ENCODE results near the gene C5.
A peak's percentile ranks its signal among the peaks of the same experiment; 100 is the strongest.
"Not testable (repeated sequence)": the region's sequence is repeated elsewhere in the genome, so short reads cannot be mapped to it uniquely, and the experiment has no call there.

Gene C5

GRCh38 chr9:121048175-121048574 is 1.9 kb downstream of the C5 start:
- DNase-seq (ENCODE audit: low read depth): no peak

DNA sequence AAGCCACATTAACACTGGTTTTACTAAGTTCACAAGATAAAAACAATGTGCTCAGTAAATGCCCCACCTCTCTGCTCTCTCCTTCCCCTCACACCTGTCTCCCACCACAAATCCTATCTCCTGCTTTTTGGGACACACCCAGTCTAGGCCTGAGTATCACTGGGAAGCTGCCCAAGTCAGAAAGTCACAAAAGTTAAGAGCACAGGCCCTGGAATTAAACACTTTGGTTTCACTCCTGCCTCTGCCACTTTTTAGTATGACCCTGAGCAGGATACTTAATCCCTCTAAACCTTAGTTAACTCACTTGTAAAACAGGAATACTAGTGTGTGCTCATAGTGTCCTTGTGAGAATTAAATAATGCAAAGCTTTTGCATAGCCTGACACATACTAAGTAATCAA is 11.3 kb downstream of the C5 start:
- DNase-seq (ENCODE audit: low read depth): no peak

- DNase-seq (ENCODE audit: low read depth): no peak
Observed at GRCh38 chr9:121038362-121038761, 11.7 kb downstream of the C5 start.

DNA sequence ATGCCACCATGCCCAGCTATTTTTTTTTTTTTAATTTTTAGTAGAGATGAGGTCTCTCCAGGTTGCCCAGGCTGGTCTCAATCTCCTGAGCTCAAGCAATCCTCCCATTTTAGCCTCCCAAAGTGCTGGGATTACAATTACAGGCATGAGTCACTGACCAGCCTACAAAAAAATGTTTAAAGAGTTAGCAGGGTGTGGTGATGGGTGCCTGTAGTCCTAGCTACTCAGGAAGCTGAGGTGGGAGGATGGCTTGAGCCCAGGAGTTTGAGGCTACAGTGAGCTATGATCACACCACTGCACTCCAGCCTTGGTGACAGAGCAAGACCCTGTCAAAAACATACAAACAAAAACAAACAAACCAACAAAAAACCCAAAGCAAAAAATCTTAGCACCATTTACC is 14.4 kb downstream of the C5 start:
- DNase-seq (ENCODE audit: low read depth): peak; percentile 7

DNA sequence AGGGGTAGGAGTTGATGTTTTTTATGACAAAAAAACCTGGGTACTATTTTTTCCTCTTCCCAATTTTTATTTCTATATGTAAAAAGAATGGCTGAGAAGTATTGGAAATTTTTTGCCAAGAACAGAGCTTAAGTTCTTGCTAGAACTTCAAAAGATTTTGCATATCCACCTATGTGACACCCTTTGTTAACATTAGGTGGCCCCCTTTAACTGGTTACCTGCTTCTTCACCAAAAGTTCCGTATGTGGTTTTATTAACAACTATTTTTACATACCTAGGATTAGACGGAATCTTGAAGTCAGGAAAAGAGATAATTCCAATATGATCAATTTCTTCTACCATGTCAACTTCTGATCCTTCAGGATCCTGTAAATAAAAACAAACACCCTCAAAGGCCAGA is 15.5 kb downstream of the C5 start:
- no peak for DNase-seq (ENCODE audit: low read depth)

DNA sequence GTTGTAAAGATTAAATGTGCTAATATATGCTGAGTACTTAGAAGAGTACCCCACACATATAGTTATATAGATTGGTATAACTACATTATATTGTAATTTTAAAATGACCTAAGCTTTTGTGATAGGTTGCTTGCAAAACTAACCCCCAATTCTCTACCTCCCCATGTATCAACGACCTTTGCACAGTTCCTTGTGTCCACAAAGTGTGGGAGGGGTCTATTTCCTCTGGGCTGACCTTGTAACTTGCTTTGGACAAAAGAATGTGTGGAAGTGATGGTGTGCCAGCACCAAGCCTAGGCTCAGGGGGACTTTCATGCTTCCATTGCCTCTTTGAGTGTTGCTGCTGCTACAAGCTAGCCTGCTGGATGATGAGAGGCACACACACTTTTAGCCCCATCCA is 20.6 kb downstream of the C5 start:
- no peak for DNase-seq (ENCODE audit: low read depth)

- DNase-seq (ENCODE audit: low read depth): not testable (repeated sequence)
Observed at GRCh38 chr9:121028285-121028684, 21.8 kb downstream of the C5 start.

- no peak for DNase-seq (ENCODE audit: low read depth)
Observed at GRCh38 chr9:121026768-121027167, 23.3 kb downstream of the C5 start.

GRCh38 chr9:121026260-121026691 is 23.8 kb downstream of the C5 start:
- peak; percentile 51 for DNase-seq (ENCODE audit: low read depth)

DNA sequence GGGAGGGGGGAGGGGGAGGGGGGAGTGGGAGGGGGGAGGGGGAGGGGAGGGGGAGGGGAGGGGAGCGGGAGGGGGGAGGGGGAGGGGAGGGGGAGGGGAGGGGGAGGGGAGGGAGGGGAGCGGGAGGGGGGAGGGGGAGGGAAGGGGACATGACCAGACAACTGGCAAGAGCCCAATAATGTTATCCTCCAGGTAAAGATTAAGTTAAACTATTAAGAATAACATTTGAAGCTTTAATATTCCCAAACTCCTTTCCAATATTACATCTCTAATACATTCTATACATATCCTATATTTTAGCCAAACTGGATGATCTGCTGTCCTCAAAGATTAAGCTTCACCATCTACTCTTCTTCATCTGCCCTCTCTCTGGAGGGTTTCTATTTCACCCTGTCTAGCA is 25.8 kb downstream of the C5 start:
- no peak for DNase-seq (ENCODE audit: low read depth)

- DNase-seq (ENCODE audit: low read depth): peak; percentile 34
Observed at GRCh38 chr9:121023064-121023463, 27.0 kb downstream of the C5 start.

DNA sequence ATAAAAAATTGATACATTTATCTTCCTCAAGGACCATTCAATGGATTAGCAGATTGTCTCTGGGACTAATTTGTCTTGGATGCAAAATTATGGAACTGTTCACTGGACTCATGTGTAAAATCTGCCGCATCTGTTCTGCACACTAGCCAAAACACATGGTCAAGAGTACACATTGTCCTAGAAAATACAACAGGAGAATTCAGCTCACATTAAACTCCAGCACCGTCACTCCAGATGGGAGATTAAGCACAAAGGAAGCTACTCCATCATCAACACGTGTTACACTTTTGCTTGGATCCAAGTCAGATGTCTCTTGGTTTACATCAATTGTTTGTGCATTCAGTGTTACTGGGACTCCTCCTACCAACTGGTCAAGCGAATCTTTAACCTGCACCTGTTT is 28.8 kb downstream of the C5 start:
- DNase-seq (ENCODE audit: low read depth): no peak

DNA sequence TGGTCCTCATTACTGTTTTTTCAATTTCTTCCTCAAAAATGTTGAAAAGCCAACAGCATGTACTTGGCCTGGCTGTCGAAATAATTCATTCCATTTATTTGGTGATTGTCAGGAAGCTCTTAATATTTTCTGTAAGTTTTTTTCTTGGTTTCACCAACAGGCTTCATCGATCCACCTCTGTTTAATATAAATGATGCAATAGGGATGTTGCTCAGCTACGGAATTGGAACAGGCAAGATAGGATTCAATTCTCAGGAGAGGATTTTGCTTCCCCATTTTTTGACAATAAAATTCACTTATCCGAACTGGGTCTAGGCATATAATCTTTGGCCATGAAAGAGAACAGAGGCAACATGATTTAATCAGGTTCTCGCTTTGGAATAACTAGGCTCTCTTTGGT is 30.8 kb downstream of the C5 start:
- no peak for DNase-seq (ENCODE audit: low read depth)

DNA sequence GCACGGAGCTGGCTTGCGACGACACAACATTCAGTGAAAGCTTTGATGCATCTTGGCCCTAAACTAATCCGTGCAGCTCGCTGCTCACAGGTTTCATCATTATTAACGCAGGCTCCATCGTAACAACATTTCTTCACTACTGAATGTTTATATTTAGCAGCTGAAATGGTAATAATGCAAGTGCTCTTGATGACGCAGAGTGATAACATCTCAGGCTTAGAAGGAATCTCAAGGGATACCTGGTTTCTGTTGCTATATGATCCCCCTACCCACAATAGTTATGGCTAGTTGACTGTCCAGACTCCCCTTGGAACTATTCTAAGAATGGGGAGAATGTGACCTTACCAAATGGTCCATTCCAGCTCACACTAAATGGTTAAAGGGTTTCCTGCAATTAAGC is 36.2 kb downstream of the C5 start:
- DNase-seq (ENCODE audit: low read depth): no peak

GRCh38 chr9:121009650-121010049 is 40.4 kb downstream of the C5 start:
- DNase-seq (ENCODE audit: low read depth): no peak

DNA sequence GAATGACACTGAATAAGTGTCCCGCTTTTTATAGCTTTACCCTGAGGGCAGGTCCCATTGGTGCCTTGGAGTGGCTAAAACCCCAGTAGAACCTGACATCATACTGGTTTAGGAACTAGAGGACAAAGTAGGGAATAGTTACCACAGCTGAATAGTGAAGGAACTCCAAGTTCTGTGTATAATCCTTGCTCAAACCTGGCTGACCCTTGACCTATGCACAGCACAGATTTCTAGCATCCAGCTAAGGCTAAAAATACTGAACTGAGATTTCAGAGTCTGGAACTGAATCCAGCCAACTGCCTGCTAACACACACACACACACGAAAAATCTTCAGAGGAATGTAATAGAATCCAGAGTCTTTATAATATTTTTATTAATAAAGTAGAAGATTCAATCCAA is 50.8 kb downstream of the C5 start:
- no peak for DNase-seq (ENCODE audit: low read depth)

GRCh38 chr9:120998111-120998510 is 52.0 kb downstream of the C5 start:
- DNase-seq (ENCODE audit: low read depth): no peak

GRCh38 chr9:120997502-120997901 is 52.6 kb downstream of the C5 start:
- DNase-seq (ENCODE audit: low read depth): no peak

- DNase-seq (ENCODE audit: low read depth): no peak
Observed at GRCh38 chr9:120996409-120996808, 53.7 kb downstream of the C5 start.

DNA sequence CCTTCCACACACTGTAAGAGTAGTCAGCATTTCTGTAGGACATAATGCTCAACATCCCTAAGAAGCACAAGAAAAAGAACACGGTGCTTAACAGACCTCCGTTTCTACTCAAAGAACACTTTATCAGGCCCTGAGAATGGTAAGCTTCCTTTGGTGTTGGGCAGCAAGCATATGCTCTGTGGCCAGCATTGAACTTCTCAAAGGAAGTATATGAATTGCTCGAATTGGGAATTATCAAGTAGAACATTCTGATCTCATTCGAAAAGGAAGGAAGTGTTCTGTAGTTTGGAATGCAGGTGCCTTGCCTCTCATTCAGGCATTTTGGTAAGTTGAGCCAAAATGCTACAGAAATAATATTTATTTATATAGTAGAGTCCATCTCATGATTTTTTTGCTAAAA is 61.0 kb downstream of the C5 start:
- no peak for DNase-seq (ENCODE audit: low read depth)

DNA sequence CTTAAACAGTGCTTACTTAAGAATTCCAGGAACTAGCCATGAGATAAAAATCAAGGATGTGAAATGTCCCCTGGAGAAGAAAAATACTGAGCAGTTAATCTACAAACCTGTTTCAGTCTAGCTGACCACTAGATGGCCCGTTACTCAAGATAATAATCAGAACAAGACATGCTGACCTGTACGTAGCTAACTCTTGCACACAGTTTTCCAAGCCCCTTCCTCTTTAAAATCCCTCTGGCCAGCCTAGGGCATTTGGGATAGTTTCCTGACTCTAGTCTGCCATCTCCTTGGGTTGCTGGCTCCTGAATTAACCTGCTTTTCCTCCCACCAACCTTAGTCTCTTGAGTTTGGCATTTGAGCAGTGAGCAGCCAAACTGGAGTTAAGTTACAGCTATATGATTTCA is 64.3 kb downstream of the C5 start:
- peak; percentile 72 for DNase-seq (ENCODE audit: low read depth)

DNA sequence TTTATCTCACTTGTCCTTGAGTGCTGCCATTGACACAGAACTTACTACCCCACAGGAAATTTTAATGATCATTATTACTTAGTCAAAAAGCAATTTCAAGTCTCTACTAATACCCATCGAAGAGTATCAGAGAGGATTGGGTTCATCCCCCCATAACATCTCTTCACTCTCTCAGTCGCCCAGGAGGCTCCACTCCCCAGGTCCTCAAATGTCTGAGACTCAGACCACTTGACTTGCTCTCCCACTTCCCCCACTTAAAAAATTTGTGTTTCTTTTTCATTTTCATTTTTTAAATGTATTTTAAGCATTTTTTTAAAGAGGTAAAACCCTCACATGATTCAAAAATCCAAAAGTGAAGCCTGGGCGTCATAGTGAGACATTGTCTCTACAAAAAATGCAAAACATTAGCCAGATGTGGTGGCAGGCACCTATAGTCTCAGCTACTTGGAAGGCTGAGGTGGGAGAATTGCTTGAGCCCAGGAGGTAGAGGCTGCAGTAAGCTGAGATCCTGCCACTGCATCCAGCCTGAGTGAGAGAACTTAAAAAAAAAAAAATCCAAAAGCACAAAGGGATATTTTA is 66.7 kb downstream of the C5 start:
- DNase-seq (ENCODE audit: low read depth): no peak

DNA sequence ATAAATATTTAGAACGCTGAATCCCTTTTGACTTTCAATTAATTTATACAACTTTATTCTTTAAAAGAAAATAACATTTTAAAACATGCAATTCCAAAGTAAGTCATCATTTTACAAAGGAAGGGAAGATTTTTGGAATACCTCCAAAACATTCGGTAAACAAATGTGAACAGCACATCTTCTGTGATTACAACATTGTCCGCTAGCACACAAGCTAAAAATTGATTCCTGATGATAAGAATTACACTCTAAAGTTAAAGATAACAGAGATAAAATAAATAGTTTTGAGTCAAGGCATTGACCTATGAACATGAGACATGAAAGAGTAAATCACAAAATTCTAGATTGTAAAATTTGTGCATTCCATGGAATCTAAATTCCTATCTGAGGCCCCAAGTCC is 67.2 kb downstream of the C5 start:
- DNase-seq (ENCODE audit: low read depth): peak; percentile 57

- DNase-seq (ENCODE audit: low read depth): no peak
Observed at GRCh38 chr9:120980951-120981350, 69.1 kb downstream of the C5 start.

GRCh38 chr9:120979797-120980196 is 70.3 kb downstream of the C5 start:
- DNase-seq (ENCODE audit: low read depth): no peak

Measured in EH (cell line).